HG02840 (cell line): ENCODE results near the gene THY1.
"Not testable (repeated sequence)": the region's sequence is repeated elsewhere in the genome, so short reads cannot be mapped to it uniquely, and the experiment has no call there.

Source experiments
- ATAC-seq: cut with Tn5 transposase; IDR thresholded peaks from one replicate; pipeline ENCODE4 v1.9.1; 2021; ENCODE audit warnings: mild to moderate bottlenecking, moderate library complexity, moderate number of reproducible peaks; ENCODE audit not compliant: unreplicated experiment, low FRiP score

Gene THY1

DNA sequence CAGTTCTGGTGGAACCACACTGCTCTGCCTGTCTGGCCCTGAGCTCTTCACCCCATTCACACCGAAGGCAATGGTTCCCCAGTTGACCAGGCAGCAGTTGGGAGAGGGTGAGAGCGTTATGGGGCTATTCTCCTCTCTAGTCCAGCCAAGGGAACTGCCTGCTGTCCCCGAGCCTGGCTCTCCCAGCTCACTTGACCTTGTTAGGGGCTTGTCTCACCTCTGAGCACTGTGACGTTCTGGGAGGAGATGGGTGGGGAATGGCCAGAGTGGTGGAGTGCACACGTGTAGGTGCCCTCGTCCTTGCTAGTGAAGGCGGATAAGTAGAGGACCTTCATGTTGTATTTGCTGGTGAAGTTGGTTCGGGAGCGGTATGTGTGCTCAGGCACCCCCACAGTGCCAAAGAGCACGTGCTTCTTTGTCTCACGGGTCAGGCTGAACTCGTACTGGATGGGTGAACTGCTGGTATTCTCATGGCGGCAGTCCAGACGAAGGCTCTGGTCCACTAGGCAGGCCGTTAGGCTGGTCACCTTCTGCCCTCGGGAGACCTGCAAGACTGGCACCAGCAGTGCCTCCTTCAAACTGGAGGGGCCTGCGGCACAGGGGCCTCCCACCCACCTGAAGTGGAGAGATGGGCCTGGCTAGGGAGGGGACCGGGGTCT lies 3.0 kb downstream of the THY1 start:
- no peak for ATAC-seq

DNA sequence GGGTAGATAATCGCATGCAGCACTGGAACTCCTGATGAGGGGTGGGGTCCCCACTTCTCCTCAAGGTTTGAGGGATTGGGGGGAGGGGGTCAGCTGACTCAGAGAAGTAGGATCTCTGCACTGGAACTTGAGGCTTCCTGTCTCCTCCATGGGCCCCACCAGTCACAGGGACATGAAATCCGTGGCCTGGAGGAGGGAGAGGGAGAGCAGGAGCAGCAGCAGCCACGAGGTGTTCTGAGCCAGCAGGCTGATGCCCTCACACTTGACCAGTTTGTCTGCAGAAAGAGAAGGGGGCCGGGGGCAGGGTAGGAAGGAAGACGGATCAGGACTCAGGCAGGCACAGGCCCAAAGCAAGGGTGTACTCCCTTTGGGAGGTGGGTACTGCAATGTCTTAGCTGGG lies 3.7 kb downstream of the THY1 start:
- no peak for ATAC-seq

DNA sequence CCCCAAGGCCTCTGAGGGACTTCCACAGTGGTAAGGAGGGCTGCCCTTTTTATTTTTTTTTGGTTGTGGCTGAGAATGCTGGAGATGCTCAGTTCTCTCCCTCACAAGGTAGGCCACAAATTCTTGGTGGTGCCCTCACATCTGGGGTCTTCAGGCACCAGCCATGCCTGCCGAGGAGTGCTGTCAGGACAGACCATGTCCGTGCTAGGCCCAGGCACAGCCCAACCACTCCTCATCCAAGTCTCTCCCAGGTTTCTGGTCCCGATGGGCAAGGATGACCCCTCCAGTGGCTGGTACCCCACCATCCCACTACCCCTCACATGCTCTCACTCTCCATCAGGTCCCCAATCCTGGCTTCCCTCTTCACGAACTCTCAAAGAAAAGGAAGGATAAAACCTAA lies 4.2 kb downstream of the THY1 start:
- no peak for ATAC-seq

DNA sequence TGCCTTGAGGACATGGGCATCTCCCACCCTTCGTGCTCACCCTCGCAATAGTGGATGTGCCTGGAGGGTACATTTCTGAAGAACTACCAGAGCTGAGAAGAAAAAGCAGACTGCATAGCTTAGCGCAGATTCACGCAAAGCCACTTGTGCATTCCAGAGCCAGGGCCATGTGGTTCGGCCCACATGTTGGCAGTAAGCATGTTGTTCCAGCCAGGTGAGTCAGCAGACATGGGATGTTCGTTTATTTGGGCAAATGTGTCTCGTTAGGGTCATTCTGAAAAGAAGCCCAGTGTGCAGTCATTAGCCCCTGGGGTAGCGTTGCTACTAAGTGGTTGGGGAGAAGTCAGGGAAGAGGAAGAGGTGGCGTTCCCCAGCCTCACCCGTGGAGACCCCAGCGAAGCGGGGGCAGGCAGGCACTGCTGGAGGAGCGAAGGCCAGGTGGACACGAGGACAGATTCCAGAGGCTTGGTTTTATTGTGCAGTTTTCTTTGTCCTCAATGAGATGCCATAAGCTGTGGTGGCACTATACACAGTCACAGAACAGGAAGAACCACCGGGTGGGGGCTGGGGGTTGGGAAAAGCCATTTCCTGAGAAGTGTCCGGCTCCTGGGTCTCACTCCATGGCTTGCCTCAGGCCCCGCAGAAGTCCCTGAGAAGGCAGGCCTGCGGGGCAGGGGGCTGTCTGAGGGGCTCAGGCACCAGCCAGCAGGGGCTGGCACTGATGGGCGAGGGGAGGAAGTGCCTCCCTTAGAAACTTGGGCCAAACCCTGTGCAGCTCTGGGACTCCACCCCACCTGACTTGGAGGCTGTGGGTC lies 5.0 kb downstream of the THY1 start:
- no peak for ATAC-seq

DNA sequence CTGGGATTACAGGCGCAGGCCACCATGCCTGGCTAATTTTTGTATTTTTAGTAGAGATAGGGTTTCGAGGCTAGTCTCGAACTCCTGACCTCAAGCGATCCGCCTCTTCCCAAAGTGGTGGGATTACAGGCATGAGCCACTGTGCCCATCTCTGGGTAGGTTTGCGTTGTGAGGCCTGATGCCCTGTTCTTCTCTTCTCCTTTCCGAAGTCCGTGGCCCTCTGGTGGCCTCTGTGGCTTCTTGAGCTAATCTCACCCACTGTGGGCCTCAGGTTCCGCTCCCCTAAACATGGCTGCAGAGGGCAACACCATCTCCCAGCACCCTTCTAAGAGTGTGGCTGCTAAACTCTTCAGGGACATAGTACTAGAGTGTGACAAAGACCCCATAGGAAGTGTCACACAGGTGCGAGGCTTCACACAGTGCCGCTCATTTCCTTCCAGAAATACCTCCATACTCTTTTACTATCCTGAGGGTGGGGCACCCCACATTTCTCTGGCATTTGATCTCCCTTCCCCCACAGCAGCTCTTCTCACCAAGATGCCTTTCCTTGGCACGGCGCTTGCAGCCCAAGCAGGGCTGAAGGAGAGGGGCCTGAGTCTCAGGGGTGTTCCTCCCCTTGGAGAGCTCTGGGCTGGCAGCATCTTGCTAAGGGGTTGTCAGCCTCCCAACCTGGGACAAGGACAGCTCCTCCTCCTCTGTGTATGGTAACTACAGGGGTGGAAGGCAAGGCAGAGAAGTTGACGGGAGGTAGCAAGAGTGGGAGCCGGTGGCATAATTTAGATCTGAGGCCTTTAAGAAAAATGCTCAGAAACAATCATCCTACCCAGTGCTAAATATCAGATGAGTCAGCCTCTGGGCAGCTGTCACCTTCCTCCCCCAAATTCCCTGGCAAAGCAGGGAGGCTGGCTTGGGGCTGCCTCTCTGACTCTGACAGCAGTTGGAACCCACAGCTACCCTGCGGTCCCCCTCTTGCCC lies 6.1 kb downstream of the THY1 start:
- no peak for ATAC-seq

DNA sequence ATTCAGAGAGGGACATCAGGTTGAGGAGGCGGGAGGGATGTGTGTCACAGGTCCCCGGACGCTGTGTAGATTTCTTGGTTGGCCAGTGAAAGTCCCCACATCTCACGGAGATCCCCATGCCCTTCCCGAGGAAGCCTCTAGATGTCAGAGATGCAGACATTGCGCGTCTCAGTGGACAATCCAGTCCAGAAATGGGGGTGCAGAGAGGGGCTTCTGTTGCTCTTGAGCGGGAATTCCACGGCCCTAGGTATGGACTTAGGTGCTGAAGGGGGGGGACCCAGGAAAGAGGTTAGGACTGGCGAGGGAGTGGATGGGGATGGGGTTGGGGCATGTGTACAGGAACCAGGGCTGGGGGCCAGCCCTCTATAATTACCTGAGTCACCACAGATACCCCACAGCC lies 7.0 kb downstream of the THY1 start:
- no peak for ATAC-seq

DNA sequence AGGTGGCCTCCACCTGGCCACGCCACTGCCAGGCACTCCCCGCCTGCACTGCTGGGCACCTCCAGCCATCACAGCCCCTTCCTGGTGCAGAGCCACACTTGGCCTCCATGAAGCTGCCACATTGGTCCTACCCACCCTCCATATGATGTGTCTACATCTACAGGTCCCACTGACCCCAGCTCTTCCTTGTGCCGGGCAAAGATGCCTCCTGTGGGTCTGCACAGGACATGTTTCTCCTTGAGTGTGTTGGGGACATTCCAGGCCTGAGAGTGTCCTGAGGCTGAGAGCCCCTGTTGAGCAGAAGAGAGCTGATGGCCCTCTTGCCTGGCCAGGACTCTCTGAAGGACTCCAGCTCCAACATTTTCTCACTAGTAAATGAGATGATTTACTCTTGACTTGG lies 7.5 kb downstream of the THY1 start:
- ATAC-seq, result no peak

DNA sequence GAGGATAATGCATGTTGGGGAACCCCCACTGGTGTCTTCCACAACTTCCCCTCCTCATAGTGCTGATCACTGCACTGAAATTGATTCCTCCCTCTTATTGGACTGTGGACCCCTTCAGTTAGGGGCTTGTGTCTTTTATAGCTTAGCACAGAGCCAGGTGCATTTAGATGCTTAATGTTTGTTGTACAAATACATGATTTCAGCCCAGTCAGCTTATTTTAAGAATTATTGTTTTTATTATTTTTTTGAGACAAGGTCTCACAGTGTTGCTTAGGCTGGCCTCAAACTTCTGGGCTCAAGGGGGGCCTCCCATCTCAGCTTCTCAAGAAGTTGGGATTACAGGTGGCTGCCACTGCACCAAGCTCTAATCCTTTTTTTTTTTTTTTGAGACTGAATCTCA lies 8.2 kb downstream of the THY1 start:
- no peak for ATAC-seq

DNA sequence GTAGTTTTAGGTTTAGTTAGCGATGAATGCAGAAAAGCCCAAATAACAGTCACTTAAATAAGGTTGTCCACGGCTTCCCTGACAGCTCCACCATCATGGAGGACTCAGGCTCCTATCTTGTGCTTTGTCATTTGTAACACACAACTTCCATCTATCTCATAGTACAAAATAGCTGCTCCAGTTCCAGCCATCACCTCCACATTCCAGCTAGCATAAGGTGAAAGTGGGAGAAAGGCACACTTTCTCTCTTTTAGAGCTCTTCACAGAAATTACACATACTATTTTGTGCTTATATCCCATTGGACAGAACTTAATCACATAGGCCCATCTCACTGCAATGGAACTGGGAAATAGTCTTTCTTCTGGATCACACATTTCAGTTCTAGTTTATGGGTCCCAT lies 8.7 kb downstream of the THY1 start:
- no peak for ATAC-seq

DNA sequence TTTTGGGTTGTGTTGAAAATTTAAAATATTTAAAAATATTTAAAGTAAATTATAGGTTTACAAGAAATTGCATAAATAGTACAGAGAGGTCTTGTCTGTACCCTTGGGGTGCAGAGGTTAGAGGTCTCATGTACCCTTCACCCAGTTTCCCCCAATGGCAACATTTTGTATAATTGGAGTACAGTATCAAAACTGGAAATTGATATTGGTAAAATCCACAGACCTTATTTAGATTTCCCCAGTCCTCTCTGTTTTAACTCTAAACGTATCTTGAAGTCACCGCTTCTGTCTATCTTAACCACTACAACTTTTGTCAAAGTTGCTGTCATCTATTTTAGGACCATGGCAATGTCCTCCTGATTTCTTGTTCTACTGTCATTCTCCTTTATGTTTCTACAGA lies 10.9 kb downstream of the THY1 start:
- ATAC-seq, result no peak

DNA sequence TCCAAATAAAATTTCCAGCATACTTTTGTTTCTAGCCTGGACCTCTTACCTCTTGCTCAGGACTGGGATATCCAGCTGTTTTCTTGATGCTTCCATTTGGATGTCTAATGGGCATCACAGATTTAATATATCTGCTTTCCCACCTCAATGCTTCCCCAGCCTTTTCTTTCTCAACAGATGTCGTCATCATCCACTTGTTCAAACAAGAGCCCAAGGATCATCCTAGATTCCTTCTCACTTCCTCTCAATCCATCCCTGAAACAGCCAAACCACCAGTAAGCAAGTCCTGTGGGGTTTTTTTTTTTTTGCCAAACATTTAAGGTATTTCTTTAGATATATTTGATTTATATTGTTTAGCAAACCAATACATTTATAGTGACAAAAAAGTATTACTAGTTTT lies 12.5 kb downstream of the THY1 start:
- no peak for ATAC-seq

DNA sequence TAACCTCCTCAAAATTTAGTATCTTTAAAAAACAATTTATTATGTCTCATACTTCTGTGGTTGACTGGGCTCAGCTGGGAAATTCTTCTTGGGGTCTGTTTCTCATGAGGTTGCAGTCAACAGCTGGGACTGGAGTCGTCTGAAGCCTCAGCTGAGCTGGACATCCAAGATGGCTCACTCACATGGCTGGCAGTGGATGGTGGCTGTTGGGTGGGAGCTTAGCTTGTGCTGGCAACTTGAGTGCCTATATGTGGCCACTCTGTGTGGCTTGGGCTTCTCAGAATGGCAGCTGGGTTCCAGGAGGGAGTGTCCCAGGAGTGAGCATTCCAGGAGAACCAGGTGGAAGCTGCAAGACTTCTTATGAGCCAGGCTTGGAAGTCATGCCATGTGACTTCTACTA lies 13.2 kb downstream of the THY1 start:
- no peak for ATAC-seq

DNA sequence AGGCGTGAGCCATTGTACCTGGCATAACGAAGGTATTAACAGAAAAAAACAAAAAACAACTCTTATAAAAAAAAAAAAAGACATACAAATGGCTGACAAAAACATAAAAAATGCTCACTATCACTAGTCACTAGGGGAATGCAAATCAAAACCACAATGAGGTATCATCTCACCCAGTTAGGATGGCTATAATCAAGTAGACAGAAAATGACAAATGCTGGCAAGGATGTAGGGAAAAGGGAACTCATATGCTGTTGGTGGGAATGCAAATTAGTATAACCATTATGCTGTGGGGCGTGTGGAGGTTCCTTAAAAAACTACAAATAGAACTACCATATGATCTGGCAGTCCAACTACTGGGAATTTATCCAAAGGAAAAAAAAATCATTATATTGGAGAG lies 17.0 kb downstream of the THY1 start:
- no peak for ATAC-seq

DNA sequence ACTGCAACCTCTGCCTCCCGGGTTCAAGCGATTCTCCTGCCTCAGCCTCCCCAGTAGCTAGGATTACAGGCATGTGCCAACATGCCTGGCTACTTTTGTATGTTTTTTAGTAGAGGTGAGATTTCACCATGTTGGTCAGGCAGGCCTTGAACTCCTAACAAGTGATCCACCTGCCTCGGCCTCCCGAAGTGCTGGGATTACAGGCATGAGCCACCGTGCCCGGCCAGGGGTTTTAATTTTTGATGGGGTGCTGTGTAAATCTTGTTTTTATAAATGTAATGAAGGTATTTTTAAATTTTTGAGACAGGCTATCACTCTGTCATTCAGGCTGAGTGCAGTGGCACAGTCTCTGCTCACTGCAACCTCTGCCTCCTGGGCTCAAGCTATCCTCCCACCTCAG lies 17.5 kb downstream of the THY1 start:
- ATAC-seq, result not testable (repeated sequence)

DNA sequence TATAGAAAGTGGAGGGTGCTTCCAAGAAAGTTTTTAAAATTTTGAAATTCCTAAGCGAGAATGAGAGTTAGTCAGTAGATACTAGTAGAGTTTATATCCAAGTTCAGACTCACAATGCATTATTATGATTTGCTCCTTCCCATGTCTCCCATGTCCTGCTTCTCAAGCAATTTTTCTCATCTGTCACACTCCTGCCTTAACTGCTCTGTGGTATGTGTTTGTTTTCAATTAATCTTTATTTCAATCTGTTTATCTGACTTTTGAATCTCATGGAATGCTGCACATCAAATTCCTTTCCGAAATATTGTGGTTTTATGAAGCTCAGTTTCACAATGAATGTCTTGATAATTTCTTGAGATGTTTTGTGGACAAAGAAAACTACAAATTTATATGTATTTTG lies 18.1 kb downstream of the THY1 start:
- no peak for ATAC-seq

DNA sequence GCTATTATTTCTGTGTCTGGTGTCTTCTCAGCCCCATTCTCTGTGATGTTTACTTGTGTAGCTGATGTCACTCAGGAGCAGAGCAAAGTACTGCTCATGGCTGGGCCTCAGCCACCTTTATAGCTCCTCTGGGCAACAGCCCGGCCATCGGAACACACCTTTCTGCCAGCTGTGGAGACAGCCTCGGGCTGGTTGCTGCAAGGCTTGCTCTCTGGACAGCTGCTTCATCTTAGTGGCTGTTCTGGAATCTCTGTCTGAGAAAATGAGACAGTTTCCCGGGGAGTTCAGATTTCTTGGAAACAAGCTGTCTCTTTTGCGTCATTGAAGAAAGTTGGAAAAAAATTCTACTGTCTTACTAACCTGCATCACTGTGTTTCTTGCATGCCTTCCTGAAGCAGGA lies 20.0 kb downstream of the THY1 start:
- no peak for ATAC-seq

DNA sequence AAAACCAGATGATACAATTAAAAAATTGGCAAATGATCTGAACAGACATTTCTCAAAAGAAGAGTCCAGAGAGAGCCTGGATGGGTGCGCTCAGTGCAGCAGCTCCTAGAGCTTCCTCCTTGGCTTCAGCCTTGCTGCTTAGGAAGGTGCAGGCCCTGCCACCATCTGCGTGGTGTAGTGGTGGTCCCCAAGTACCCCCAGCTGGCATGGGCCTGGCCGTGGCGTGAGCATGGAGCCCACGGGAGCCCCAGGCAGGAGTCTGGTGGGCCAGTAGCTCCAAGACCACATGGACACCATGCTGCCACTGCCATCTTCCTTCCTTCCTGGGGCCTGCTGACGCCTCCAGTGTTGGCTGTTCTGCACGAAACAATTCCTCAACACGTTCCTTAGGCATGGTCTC lies 20.5 kb downstream of the THY1 start:
- no peak for ATAC-seq

DNA sequence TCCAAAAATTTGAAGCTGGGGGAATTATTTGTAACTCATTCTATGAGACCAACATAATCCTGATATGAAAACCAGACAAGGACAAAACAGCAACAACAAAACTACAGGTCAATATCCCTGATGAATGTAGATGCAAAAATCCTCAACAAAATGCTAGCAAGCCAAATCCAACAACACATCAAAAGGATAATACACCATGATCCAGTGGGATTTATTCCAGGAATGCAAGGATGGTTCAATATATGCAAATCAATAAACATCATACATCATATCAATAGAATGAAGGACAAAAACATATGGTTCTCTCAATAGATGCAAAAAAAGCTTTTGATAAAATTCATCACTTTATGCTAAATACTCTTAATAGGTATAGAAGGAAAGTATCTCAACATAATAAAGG lies 22.1 kb downstream of the THY1 start:
- ATAC-seq, result no peak

DNA sequence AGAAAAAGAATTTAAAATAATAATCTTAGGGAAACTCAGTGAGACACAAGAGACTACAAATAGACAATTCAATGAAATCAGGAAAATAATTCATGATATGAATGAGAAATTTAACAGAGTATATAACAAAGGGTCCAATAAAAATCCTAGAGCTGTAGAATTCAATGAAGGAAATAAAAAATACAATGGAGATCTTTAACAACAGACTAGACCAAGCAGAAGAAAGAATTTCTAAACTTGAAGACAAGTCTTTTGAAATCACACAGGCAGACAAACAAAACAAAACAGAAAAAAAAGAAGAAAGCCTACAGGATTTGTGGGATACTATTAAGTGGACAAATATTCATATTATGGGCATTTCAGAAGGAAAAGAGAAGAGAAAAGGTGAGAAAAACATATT lies 25.2 kb downstream of the THY1 start:
- no peak for ATAC-seq

DNA sequence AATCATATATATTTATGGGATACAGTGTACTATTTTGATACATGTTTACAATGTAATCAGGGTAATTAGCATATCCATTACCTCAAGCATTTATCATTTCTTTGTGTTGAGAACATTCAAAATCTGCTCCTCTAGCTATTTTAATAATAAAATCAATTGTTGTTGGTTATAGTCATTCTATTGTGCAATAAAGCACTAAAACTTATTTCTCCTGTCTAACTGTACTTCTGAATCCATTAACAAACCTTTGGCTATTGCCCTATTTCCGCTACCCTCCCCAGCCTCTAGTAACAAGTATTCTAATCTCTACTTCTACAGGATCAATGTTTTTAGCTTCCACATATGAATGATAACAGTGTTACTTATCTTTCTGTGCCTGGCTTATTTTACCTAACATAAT lies 26.1 kb downstream of the THY1 start:
- ATAC-seq, result no peak

DNA sequence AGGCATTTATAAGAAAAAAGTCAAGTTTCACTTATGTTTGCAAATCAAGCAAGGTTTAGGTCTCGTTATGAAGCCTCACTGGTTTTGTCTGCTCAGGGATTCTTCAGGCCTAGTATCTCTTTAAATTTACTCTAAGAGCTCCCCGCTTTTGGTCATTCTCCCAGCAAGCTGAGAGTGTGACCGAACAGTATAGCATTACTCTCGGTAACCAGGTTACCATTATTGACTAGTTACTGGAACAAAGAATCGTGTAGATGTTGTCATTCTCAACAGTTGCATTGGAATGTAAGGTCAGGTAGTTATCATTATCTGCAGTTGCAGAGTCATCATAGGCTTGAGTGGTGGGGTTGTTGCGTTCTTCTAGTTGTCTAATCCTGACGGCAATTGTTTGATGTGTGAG lies 31.7 kb downstream of the THY1 start:
- ATAC-seq, result no peak
